Measurements from ENCODE around the gene LAMTOR4.
A peak's percentile ranks its signal among the peaks of the same experiment; 100 is the strongest.

DNA sequence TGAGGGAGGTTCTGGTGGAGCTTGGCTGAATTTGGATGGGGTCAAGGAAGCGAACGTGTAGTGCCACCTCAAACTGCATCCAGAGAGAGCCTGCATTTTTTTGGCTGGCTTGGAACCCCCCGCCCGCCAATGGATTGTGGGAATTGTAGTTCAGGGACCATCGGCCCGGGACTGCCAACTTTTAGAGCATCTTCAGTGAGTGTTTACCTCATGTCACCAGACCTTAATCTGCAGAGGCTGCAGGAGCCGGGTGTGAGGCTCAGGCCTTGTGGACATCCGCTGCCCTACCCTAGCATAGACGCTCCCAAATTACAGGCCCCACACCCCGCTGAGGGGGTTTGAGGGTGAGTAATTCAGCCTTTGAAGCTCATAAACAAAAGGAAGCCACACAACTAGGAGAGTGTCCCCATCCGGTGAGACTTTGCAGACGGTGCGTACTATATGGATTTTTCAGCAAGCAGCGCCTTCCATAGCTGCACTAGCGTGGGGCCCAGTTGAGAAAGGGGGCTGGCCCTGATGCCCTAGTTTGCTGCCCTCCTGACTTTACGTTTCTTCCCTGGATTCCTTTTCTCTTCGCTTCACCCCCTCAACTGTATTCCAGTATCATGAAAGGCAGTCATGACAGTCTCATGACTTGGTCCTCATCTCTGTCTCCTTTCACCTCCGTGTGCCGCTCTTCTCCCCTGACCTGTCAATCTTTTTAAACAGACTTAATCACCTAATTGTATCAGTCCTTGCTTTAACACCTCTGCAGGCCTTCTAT is 28.6 kb upstream of the LAMTOR4 start:
- TF ChIP-seq CTCF (IDR thresholded peaks at IDR 0.05) (no peak), POLR2A (IDR thresholded peaks at IDR 0.05; ENCODE audit: low read depth) (no peak), EP300 (IDR thresholded peaks at IDR 0.05) (no peak), POLR2AphosphoS5 (IDR thresholded peaks at IDR 0.05) (peak in 1 of 2 donors; percentile 41)

Measured in esophagus muscularis mucosa (tissue), 4 donors.